ENCODE results near the gene ENPP5. TPM values are rescaled to one million over a fixed set of nuclear protein-coding genes. Genes with fewer than 3 reads are reported as not detected.
A peak's percentile ranks its signal among the peaks of the same experiment; 100 is the strongest.

ENPP5 gene
- total RNA-seq, 4 donors from 2014 or later, result 0.46 to 3.8 (median 0.87) TPM

GRCh38 chr6:46207174-46207573 is 36.4 kb upstream of the ENPP5 start:
- Histone ChIP-seq H3K27ac (replicated peaks in 1 of 4) (no peak overlapping the region), H3K4me1 (no peaks in the 10 kb centered on the region), H3K4me3 (no peak overlapping the region), H3K27me3 (no peaks in the 10 kb centered on the region), H3K36me3 (no peaks in the 10 kb centered on the region), H3K9me3 (peaks cover 0 to 7% (median 0%) of the 10 kb centered on the region in 4 donors)
- intact Hi-C loops (cut with DNase I), result no loop called here
- DNase-seq (ENCODE audit: extremely low spot score), result no peak
- WGBS, result 96% methylated on average over 3 of the region's 3 CpGs
- TF ChIP-seq CTCF (IDR thresholded peaks at IDR 0.05) (no peak), POLR2AphosphoS5 (IDR thresholded peaks at IDR 0.05) (no peak), EP300 (IDR thresholded peaks at IDR 0.05) (no peak), POLR2A (IDR thresholded peaks at IDR 0.05; ENCODE audit: low read depth) (no peak)

- TF ChIP-seq EP300 (IDR thresholded peaks at IDR 0.05) (no peak), POLR2AphosphoS5 (IDR thresholded peaks at IDR 0.05) (no peak)
- intact Hi-C loops (cut with DNase I), result no loop called here
- Histone ChIP-seq H3K27ac (replicated peaks in 1 of 4) (no peak overlapping the region), H3K4me1 (no peaks in the 10 kb centered on the region), H3K27me3 (no peaks in the 10 kb centered on the region), H3K4me3 (no peak overlapping the region), H3K36me3 (no peaks in the 10 kb centered on the region), H3K9me3 (peaks cover 0 to 7% (median 0%) of the 10 kb centered on the region in 4 donors)
- 87% methylated on average over 19 of the region's 29 CpGs for WGBS
- DNase-seq (ENCODE audit: extremely low spot score), result peak; percentile 86
Observed at GRCh38 chr6:46204880-46205650, 34.3 kb upstream of the ENPP5 start.

GRCh38 chr6:46203391-46204177 is 32.8 kb upstream of the ENPP5 start:
- no peak overlapping the region for H3K27ac ChIP-seq (replicated peaks in 1 of 4)
- H3K9me3 ChIP-seq, result peaks cover 0 to 7% (median 0%) of the 10 kb centered on the region in 4 donors
- no peak overlapping the region for H3K4me3 ChIP-seq
- no peaks in the 10 kb centered on the region for H3K36me3 ChIP-seq
- no peak for TF ChIP-seq POLR2AphosphoS5 (IDR thresholded peaks at IDR 0.05)
- H3K4me1 ChIP-seq, result no peaks in the 10 kb centered on the region
- WGBS, result 40% methylated on average over 2 of the region's 2 CpGs
- intact Hi-C loops (cut with DNase I), result no loop called here
- H3K27me3 ChIP-seq, result no peaks in the 10 kb centered on the region
- DNase-seq (ENCODE audit: extremely low spot score), result no peak

- no peak for DNase-seq (ENCODE audit: extremely low spot score)
- Histone ChIP-seq H3K9me3 (peaks cover 0 to 7% (median 0%) of the 10 kb centered on the region in 4 donors), H3K27me3 (peaks cover 0 to 4% (median 0%) of the 10 kb centered on the region in 4 donors), H3K36me3 (no peaks in the 10 kb centered on the region), H3K4me1 (no peaks in the 10 kb centered on the region), H3K27ac (replicated peaks in 1 of 4) (no peak overlapping the region), H3K4me3 (no peak overlapping the region)
- intact Hi-C loops (cut with DNase I), result no loop called here
- 86% methylated on average over 4 of the region's 4 CpGs for WGBS
- TF ChIP-seq POLR2A (IDR thresholded peaks at IDR 0.05; ENCODE audit: low read depth), result no peak
Observed at GRCh38 chr6:46201702-46202101, 30.9 kb upstream of the ENPP5 start.

- no peaks in the 10 kb centered on the region for H3K4me1 ChIP-seq
- no peak for DNase-seq (ENCODE audit: extremely low spot score)
- H3K9me3 ChIP-seq, result peaks cover 0 to 7% (median 0%) of the 10 kb centered on the region in 4 donors
- 89% methylated on average over 5 of the region's 5 CpGs for WGBS
- H3K27ac ChIP-seq (replicated peaks in 1 of 4), result no peak overlapping the region
- intact Hi-C loops (cut with DNase I), result no loop called here
- H3K4me3 ChIP-seq, result no peak overlapping the region
- no peaks in the 10 kb centered on the region for H3K36me3 ChIP-seq
- H3K27me3 ChIP-seq, result peaks cover 0 to 4% (median 0%) of the 10 kb centered on the region in 4 donors
- TF ChIP-seq EP300 (IDR thresholded peaks at IDR 0.05), result no peak
Observed at GRCh38 chr6:46199387-46199786, 28.6 kb upstream of the ENPP5 start.

GRCh38 chr6:46191961-46192360 is 21.2 kb upstream of the ENPP5 start:
- intact Hi-C loops (cut with DNase I), result no loop called here
- no peaks in the 10 kb centered on the region for H3K9me3 ChIP-seq
- no peak overlapping the region for H3K27ac ChIP-seq (replicated peaks in 1 of 4)
- DNase-seq (ENCODE audit: extremely low spot score), result no peak
- H3K4me3 ChIP-seq, result no peak overlapping the region
- H3K36me3 ChIP-seq, result no peaks in the 10 kb centered on the region
- TF ChIP-seq POLR2A (IDR thresholded peaks at IDR 0.05; ENCODE audit: low read depth), result no peak
- H3K27me3 ChIP-seq, result peaks cover 0 to 3% (median 0%) of the 10 kb centered on the region in 4 donors
- WGBS, result 70% methylated on average over 1 of the region's 1 CpG
- H3K4me1 ChIP-seq, result peaks cover 0 to 4% (median under 1%) of the 10 kb centered on the region in 4 donors

GRCh38 chr6:46190889-46191288 is 20.1 kb upstream of the ENPP5 start:
- Histone ChIP-seq H3K9me3 (no peaks in the 10 kb centered on the region), H3K36me3 (no peaks in the 10 kb centered on the region), H3K4me3 (no peak overlapping the region), H3K27ac (replicated peaks in 1 of 4) (no peak overlapping the region), H3K4me1 (peaks cover under 1 to 8% (median 5%) of the 10 kb centered on the region in 4 donors), H3K27me3 (no peaks in the 10 kb centered on the region)
- peak; percentile 64 for DNase-seq (ENCODE audit: extremely low spot score)
- TF ChIP-seq EP300 (IDR thresholded peaks at IDR 0.05), result no peak
- TF ChIP-seq CTCF (IDR thresholded peaks at IDR 0.05), result no peak
- TF ChIP-seq POLR2A (IDR thresholded peaks at IDR 0.05; ENCODE audit: low read depth), result no peak
- no peak for TF ChIP-seq POLR2AphosphoS5 (IDR thresholded peaks at IDR 0.05)
- intact Hi-C loops (cut with DNase I), result no loop called here
- 76% methylated on average over 4 of the region's 4 CpGs for WGBS
